AG09309 (cell line): Measurements from ENCODE around the gene KDM5A.

Experiments
- DNase-seq: peaks from one replicate; pipeline ENCODE4 v3.0.0-alpha.2; 2010; ENCODE audit warnings: low read depth
- H3K4me3 ChIP-seq: 2 replicates; pipeline ENCODE4 v1.5.1; 2011; ENCODE audit warnings: mild to moderate bottlenecking, low read depth, low read length, moderate library complexity; ENCODE audit not compliant: control insufficient read depth
- CTCF ChIP-seq: IDR thresholded peaks from 2 replicates; pipeline ENCODE4 v1.5.1; 2011; ENCODE audit warnings: mild to moderate bottlenecking, low read depth, low read length, inconsistent platforms; ENCODE audit not compliant: insufficient read depth, control insufficient read depth; ENCODE audit errors: missing control alignments

Gene KDM5A

GRCh38 chr12:264269-264668, 124.9 kb downstream of the KDM5A start:
- no peak for DNase-seq
- no peak overlapping the region for H3K4me3 ChIP-seq
- TF ChIP-seq CTCF, result no peak

GRCh38 chr12:263574-263973, 125.5 kb downstream of the KDM5A start:
- TF ChIP-seq CTCF, result no peak
- H3K4me3 ChIP-seq, result no peak overlapping the region
- DNase-seq, result no peak

- H3K4me3 ChIP-seq, result no peak within 1 kb of the TSS
- DNase-seq, result no peak
- no peak for TF ChIP-seq CTCF
Measured at GRCh38 chr12:262817-263216, 126.3 kb downstream of the KDM5A start, which contains the start of gene SLC6A13. Gene SLC6A13 (minus strand): TSS chr12:262836. CDS start chr12:260052, 2,784 bp downstream.

GRCh38 chr12:262113-262512, 127.0 kb downstream of the KDM5A start:
- TF ChIP-seq CTCF, result no peak
- H3K4me3 ChIP-seq, result no peak overlapping the region
- no peak for DNase-seq

- H3K4me3 ChIP-seq, result no peak overlapping the region
- TF ChIP-seq CTCF, result no peak
- DNase-seq, result no peak
Measured at GRCh38 chr12:257521-258321, 131.4 kb downstream of the KDM5A start.

GRCh38 chr12:256958-257357, 132.2 kb downstream of the KDM5A start:
- no peak for TF ChIP-seq CTCF
- no peak overlapping the region for H3K4me3 ChIP-seq
- no peak for DNase-seq
